ENCODE data around the gene BMPR1B. TPM values are rescaled to one million over a fixed set of nuclear protein-coding genes. Genes with fewer than 3 reads are reported as not detected.
"Not testable (repeated sequence)": the region's sequence is repeated elsewhere in the genome, so short reads cannot be mapped to it uniquely, and the experiment has no call there.

The BMPR1B gene
- total RNA-seq, 2 donors from 2014 or later: 0.10 to 0.24 TPM

DNA sequence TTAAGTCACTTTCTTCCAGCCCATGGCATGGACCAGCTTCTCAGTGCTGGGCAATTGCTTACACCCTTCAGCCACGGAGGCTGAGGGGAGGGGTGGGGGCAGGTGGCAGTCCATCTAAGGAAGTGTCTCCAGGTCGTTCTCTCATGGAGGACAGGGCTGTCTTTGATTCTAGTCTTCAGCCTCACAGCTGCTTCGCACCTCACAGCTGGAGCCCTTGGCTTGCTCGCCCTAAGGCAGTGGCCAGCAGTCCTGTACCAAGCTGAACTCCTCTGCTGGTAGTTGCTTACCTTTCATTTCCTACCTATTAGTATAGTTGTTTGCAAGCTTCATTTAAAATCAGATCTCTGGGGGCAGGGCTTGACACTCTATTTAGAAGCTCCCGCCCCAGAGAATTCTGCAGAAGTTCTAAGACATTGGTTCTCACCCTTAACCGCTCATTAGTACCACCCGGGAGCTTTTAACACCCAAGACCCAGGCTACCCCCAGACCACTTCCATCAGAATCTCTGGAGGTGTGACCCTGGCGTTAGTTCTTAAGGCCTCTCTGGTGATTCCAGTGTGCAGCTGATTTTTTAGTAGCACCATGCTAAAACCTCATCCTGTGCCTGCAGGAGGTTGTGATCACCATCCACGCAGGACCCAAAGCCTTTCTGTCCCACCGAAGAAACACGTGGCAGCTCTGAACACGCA is 404.2 kb downstream of the BMPR1B start:
- Histone ChIP-seq H3K27ac (no peak overlapping the region), H3K4me1 (no peaks in the 10 kb centered on the region)

DNA sequence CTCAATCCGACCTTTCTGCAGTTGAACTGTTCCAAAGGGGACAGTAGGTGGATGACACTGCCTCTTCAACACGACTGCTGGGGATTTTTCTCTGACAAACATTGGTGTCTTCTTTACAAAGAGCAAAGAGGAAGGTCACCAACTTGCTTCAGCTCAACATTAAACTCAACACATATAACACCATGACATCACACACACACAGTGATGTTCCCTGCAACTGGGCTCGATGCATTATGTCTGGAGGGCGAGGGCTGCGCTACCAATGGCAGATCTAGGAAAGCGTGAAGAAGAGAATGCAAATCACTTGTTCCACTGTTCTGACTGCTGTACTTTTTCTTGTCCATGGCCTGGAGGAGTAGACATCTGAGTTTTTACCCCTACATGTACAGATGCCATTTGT is 405.1 kb downstream of the BMPR1B start:
- DNase-seq: no peak
- H3K4me3 ChIP-seq: no peak overlapping the region
- no peaks in the 10 kb centered on the region for H3K27me3 ChIP-seq
- intact Hi-C loops (cut with DNase I): no loop called here
- TF ChIP-seq, protein P1, sequence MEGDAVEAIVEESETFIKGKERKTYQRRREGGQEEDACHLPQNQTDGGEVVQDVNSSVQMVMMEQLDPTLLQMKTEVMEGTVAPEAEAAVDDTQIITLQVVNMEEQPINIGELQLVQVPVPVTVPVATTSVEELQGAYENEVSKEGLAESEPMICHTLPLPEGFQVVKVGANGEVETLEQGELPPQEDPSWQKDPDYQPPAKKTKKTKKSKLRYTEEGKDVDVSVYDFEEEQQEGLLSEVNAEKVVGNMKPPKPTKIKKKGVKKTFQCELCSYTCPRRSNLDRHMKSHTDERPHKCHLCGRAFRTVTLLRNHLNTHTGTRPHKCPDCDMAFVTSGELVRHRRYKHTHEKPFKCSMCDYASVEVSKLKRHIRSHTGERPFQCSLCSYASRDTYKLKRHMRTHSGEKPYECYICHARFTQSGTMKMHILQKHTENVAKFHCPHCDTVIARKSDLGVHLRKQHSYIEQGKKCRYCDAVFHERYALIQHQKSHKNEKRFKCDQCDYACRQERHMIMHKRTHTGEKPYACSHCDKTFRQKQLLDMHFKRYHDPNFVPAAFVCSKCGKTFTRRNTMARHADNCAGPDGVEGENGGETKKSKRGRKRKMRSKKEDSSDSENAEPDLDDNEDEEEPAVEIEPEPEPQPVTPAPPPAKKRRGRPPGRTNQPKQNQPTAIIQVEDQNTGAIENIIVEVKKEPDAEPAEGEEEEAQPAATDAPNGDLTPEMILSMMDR (IDR thresholded peaks at IDR 0.05): no peak
- no peak overlapping the region for H3K9ac ChIP-seq (ENCODE audit: low read depth in 2 of 2, low read length in 2 of 2)
- H3K27ac ChIP-seq: no peak overlapping the region
- H3K9me3 ChIP-seq: no peaks in the 10 kb centered on the region
- no peaks in the 10 kb centered on the region for H3K36me3 ChIP-seq
- H3K4me1 ChIP-seq: no peaks in the 10 kb centered on the region

More for the DNA sequence above, 404.2 kb downstream of the BMPR1B start:
- Histone ChIP-seq H3K27me3 (no peaks in the 10 kb centered on the region), H3K4me3 (no peak overlapping the region), H3K9me3 (no peaks in the 10 kb centered on the region), H3K36me3 (no peaks in the 10 kb centered on the region), H3K9ac (ENCODE audit: low read depth in 2 of 2, low read length in 2 of 2) (no peak overlapping the region)
- TF ChIP-seq, protein P1 (IDR thresholded peaks at IDR 0.05): no peak
- intact Hi-C loops (cut with DNase I): no loop called here
- no peak for DNase-seq

DNA sequence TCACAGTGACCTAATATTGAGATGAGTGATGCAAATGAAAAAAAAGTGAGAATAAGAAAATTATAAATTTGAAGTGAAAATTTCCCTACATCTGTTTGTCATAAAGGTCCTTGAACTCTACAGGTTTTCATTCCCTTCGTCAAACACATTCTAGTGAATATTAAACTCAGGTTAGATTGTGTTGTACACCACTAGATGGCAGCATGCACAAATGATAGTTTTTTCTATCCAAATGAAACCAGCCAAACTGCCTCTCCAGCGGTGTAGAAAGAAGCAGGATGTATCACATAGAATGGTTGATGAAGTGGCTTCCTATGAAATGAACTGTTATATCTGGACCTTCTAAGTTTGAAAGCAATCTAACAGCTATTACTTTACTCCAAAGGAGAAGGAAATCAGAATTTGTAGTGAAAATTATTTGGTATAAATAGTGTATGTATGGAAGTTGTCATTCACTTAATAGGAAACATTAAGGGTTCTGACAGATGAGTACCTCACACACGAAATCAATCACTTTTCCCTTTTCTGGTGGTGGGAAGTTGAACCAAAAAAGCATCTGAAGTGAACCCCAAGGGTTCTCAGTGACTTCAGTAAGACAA is 408.3 kb downstream of the BMPR1B start:
- intact Hi-C loops (cut with DNase I): no loop called here
- TF ChIP-seq, protein P1 (IDR thresholded peaks at IDR 0.05): peak; percentile 64
- DNase-seq: peak; percentile 35
- Histone ChIP-seq H3K27me3 (no peaks in the 10 kb centered on the region), H3K27ac (no peak overlapping the region), H3K4me1 (no peaks in the 10 kb centered on the region), H3K36me3 (no peaks in the 10 kb centered on the region), H3K4me3 (no peak overlapping the region), H3K9me3 (no peaks in the 10 kb centered on the region), H3K9ac (ENCODE audit: low read depth in 2 of 2, low read length in 2 of 2) (no peak overlapping the region)

GRCh38 chr4:95167805-95168204 is 410.1 kb downstream of the BMPR1B start:
- Histone ChIP-seq H3K4me1 (no peaks in the 10 kb centered on the region), H3K27me3 (no peaks in the 10 kb centered on the region), H3K9ac (ENCODE audit: low read depth in 2 of 2, low read length in 2 of 2) (no peak overlapping the region), H3K27ac (no peak overlapping the region), H3K4me3 (no peak overlapping the region), H3K36me3 (no peaks in the 10 kb centered on the region), H3K9me3 (no peaks in the 10 kb centered on the region)
- no peak for DNase-seq
- intact Hi-C loops (cut with DNase I): no loop called here
- TF ChIP-seq, protein P1 (IDR thresholded peaks at IDR 0.05): no peak

- DNase-seq: no peak
- Histone ChIP-seq H3K9ac (ENCODE audit: low read depth in 2 of 2, low read length in 2 of 2) (no peak overlapping the region), H3K9me3 (no peaks in the 10 kb centered on the region), H3K4me3 (no peak overlapping the region), H3K4me1 (no peaks in the 10 kb centered on the region), H3K27me3 (no peaks in the 10 kb centered on the region), H3K36me3 (no peaks in the 10 kb centered on the region), H3K27ac (no peak overlapping the region)
- TF ChIP-seq, protein P1 (IDR thresholded peaks at IDR 0.05): no peak
- intact Hi-C loops (cut with DNase I): no loop called here
Measured at GRCh38 chr4:95170176-95170575, 412.4 kb downstream of the BMPR1B start.

DNA sequence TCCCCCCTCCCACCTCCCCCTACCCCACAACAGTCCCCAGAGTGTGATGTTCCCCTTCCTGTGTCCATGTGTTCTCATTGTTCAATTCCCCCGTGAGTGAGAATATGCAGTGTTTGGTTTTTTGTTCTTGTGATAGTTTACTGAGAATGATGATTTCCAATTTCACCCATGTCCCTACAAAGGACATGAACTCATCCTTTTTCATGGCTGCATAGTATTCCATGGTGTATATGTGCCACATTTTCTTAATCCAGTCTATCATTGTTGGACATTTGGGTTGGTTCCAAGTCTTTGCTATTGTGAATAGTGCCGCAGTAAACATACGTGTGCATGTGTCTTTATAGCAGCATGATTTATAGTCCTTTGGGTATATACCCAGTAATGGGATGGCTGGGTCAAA is 413.6 kb downstream of the BMPR1B start:
- H3K27ac ChIP-seq; H3K27me3 ChIP-seq; H3K9me3 ChIP-seq; H3K9ac ChIP-seq (ENCODE audit: low read depth in 2 of 2, low read length in 2 of 2); DNase-seq; intact Hi-C loops (cut with DNase I); H3K36me3 ChIP-seq; H3K4me3 ChIP-seq; H3K4me1 ChIP-seq: not testable (repeated sequence)
